HG02759 (cell line): ENCODE results near the gene SNX25.
"Not testable (repeated sequence)": the region's sequence is repeated elsewhere in the genome, so short reads cannot be mapped to it uniquely, and the experiment has no call there.

ENCODE experiments used
- ATAC-seq: cut with Tn5 transposase; IDR thresholded peaks from one replicate; pipeline ENCODE4 v1.9.1; 2021; ENCODE audit warnings: mild to moderate bottlenecking, moderate library complexity; ENCODE audit not compliant: unreplicated experiment

The SNX25 gene

GRCh38 chr4:185298728-185299430 lies 89.5 kb downstream of the SNX25 start:
- ATAC-seq: no peak

GRCh38 chr4:185304541-185304940 lies 95.1 kb downstream of the SNX25 start:
- ATAC-seq: peak; percentile 3

- peak; percentile 56 for ATAC-seq
Observed at GRCh38 chr4:185304944-185305690, 95.7 kb downstream of the SNX25 start.

GRCh38 chr4:185305979-185306442 lies 96.6 kb downstream of the SNX25 start:
- no peak for ATAC-seq

GRCh38 chr4:185307136-185307950 lies 97.9 kb downstream of the SNX25 start:
- peak; percentile 68 for ATAC-seq

- peak; percentile 62 for ATAC-seq
Observed at GRCh38 chr4:185309770-185310169, 100.4 kb downstream of the SNX25 start.

GRCh38 chr4:185311113-185311888 lies 101.9 kb downstream of the SNX25 start:
- no peak for ATAC-seq

- ATAC-seq: no peak
Observed at GRCh38 chr4:185312699-185313098, 103.3 kb downstream of the SNX25 start.

GRCh38 chr4:185317462-185317861 lies 108.1 kb downstream of the SNX25 start:
- not testable (repeated sequence) for ATAC-seq

- no peak for ATAC-seq
Observed at GRCh38 chr4:185317880-185318279, 108.5 kb downstream of the SNX25 start.

GRCh38 chr4:185318679-185319078 lies 109.3 kb downstream of the SNX25 start:
- no peak for ATAC-seq

GRCh38 chr4:185322803-185323202 lies 113.4 kb downstream of the SNX25 start:
- ATAC-seq: no peak

GRCh38 chr4:185323606-185324005 lies 114.2 kb downstream of the SNX25 start:
- no peak for ATAC-seq

GRCh38 chr4:185324361-185324760 lies 115.0 kb downstream of the SNX25 start:
- not testable (repeated sequence) for ATAC-seq

- not testable (repeated sequence) for ATAC-seq
Observed at GRCh38 chr4:185325721-185326120, 116.3 kb downstream of the SNX25 start.

- ATAC-seq: no peak
Observed at GRCh38 chr4:185328586-185328985, 119.2 kb downstream of the SNX25 start.

- not testable (repeated sequence) for ATAC-seq
Observed at GRCh38 chr4:185329879-185330510, 120.6 kb downstream of the SNX25 start.

GRCh38 chr4:185332575-185333464 lies 123.4 kb downstream of the SNX25 start:
- peak; percentile 68 for ATAC-seq

- no peak for ATAC-seq
Observed at GRCh38 chr4:185334326-185334725, 124.9 kb downstream of the SNX25 start.
